GM12873 (cell line): Measurements from ENCODE around the gene PTPRM.

Experiments
- TF ChIP-seq, protein P1 (sequence below): IDR thresholded peaks from 2 replicates; pipeline ENCODE4 v1.5.1; 2012; ENCODE audit warnings: low read depth, mild to moderate bottlenecking, moderate library complexity, low read length, control low read depth; ENCODE audit not compliant: insufficient read depth; ENCODE audit errors: missing control alignments

The PTPRM gene

DNA sequence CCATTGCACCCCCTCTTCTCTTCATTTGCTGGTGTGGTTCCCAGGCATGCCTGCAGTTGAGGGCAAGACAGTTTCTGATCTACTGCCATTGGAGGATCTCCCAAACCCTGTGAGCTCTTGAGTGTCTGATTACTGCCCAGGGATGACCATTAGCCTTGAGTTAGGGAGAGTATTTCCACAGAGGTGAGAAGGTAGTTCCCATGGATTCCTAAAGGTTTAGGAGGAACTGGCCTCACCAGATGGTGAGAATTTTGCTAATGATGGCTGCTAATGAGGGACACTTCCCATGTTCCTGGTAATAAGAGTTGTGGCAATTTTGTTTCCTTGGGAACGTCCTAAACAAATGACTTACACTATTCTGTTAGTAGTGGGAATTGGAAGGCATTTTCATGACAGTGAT is 42.5 kb downstream of the PTPRM start:
- TF ChIP-seq, protein P1, sequence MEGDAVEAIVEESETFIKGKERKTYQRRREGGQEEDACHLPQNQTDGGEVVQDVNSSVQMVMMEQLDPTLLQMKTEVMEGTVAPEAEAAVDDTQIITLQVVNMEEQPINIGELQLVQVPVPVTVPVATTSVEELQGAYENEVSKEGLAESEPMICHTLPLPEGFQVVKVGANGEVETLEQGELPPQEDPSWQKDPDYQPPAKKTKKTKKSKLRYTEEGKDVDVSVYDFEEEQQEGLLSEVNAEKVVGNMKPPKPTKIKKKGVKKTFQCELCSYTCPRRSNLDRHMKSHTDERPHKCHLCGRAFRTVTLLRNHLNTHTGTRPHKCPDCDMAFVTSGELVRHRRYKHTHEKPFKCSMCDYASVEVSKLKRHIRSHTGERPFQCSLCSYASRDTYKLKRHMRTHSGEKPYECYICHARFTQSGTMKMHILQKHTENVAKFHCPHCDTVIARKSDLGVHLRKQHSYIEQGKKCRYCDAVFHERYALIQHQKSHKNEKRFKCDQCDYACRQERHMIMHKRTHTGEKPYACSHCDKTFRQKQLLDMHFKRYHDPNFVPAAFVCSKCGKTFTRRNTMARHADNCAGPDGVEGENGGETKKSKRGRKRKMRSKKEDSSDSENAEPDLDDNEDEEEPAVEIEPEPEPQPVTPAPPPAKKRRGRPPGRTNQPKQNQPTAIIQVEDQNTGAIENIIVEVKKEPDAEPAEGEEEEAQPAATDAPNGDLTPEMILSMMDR = no peak

DNA sequence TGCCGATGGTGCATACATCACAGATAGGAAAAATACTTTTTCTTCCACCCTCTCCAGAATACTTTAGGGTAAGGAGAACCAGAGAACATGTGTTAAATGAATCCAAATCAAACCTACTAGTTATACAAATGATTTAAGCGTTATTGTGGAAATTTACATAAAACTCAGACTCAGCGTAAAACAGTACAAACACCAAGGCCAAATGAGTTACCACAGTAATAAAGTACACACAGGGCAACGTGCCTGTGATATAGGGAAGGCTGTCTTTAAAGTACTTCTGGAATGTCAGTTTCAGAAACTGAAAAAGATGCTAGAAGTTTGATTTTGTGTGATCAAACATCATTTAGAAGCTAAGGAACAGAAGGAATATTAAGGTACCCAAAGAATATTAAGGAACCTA is 46.9 kb downstream of the PTPRM start:
- TF ChIP-seq, protein P1 = no peak

DNA sequence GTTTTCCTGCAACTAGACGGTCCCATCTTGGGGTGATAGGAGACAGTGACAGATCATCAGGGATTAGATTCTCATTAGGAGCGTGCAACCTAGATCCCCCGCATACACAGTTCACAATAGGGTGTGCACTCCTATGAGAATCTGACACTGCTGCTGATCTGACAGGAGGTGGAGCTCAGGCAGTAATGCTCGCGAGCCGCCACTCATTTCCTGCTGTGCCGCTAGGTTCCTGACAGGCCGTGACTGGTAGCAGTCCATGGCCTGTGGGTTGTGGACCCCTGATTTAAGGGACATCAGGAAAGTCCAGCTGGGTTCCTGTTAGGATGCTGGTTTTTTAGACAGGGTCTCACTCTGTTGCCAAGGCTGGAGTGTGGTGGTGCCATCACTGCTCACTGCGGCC is 48.7 kb downstream of the PTPRM start:
- TF ChIP-seq, protein P1 = no peak

DNA sequence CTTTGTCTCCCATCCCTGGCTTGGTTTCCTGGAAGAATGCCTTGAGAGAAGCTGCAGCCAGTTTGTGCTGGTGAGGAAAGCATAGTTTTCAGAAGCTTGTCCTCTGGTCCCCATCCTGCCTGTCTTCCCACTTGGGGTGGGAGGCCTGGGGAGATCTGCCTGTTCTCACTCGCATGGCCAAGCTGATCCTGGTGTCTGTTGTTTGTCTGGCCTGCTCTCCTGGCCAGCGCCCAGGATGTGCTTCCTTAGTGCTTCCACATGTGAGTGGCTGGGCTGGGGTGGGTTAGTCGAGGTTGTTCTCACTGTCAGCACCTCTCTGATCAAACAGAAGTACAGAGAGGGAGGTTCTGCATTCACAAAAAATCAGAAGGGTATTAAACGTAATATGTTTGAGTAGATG is 49.5 kb downstream of the PTPRM start:
- TF ChIP-seq, protein P1 = no peak

DNA sequence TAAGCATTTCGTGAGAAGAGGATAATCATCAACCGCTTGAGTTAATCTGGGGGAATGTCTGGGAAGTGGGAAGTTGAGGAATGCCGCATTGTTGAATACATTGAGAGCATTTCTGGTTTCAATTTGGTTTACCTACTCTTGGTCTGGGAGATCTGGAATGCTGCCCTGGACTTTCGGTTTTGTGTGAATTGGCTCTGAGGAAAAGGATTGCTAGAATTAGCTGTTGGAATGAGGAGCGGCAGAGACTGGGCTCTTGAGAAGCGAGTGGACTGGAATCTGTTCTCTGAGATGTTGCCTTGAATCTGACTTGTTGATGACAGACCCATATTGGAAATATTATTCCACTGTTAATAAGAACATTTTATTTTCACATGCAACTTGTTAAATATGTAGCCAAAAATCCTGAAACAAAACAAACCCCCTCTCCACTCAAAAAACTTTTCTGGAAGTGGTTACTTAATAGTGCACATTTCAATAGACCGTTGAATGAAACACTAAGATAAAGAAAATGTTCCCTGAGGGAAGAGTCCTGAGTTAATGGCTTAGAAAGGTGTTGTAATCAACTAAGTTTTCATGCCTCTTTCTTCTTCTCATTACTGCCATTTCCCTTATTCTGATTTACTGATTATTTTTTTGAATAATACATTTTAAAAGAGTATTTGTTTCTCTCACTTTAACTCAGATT is 50.8 kb downstream of the PTPRM start:
- TF ChIP-seq, protein P1 = no peak

DNA sequence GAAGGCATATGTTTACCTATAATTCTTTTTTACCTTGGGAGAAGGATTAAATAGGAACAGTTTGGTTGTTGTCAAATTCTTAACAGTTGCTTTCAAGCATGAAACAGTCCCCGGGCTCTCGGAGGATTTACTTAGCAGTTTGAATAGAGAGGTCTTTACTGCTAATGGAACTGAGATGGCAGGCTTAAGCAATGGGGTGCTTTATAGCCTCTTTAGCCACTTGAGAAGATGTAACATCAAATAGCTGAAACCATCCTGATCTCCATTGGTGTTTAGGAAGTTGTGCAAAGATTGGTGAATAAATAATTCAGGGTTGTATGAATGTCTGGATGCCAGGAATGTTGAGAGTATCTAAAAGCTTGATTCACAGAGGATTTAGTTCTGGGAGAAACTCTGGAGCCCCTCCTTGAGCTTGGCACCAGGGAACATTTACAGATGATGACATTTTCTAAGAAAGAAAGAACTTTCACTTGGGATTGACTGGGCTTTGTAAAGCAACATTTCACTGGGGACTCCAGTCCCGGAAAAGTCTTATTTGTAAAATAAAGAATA is 51.9 kb downstream of the PTPRM start:
- TF ChIP-seq, protein P1 = no peak

DNA sequence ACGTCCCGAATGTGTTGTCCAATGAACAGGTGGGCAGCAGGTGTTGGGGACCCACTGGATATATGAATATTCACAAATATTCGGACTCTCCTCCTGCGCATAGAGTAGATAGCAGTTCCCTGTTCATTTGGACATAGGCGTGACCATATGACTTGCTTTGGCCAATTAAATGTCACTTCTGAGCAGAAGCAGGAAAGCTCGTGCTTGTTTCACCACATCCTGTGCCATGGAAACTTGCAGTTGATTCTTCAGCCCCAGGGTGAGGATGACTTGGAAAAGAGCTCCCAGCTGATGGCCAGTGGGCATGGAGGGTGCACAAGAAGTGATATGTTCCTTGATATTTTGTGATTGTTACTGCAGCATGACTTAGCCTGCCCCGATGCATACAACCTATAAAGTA is 52.6 kb downstream of the PTPRM start:
- TF ChIP-seq, protein P1 = no peak
